Omental fat pad (tissue), 4 donors: ENCODE measurements around the gene RASA2. TPM values are rescaled to one million over a fixed set of nuclear protein-coding genes. Genes with fewer than 3 reads are reported as not detected.
"Not testable (repeated sequence)": the region's sequence is repeated elsewhere in the genome, so short reads cannot be mapped to it uniquely, and the experiment has no call there.

ENCODE experiments used
- ATAC-seq: fragments of 150-250 bp; one replicate; pipeline ENCODE4 v1.9.1; 2016; ENCODE audit warnings: mild to moderate bottlenecking, moderate library complexity; ENCODE audit not compliant: low FRiP score
- DNase-seq: peaks from one replicate; pipeline ENCODE4 v3.0.0-alpha.2; 2019; ENCODE audit warnings: low spot score
- CTCF ChIP-seq, 3 donors: fragments of 450-650 bp; IDR thresholded peaks; one replicate each; pipeline ENCODE4 v1.5.1; 2016 to 2017; ENCODE audit warnings: antibody characterized with exemption in 3 of 3, mild to moderate bottlenecking in 3 of 3, moderate library complexity in 2 of 3
- total RNA-seq, 4 donors: library from RNA; depleted of rRNA; stranded (reverse); fragments of >200 nt; gene quantifications; one replicate each; pipeline ENCODE4 v1.1.0, GENCODE V29; 2016

Gene RASA2
- total RNA-seq, 4 donors from 2014 or later = 16.4 to 19.8 (median 18.0) TPM

GRCh38 chr3:141608438-141608837 is 121.6 kb downstream of the RASA2 start:
- TF ChIP-seq CTCF (IDR thresholded peaks at IDR 0.05) = no peak
- no peak for DNase-seq
- ATAC-seq = no peak

GRCh38 chr3:141610939-141611338 is 124.1 kb downstream of the RASA2 start:
- ATAC-seq = no peak
- TF ChIP-seq CTCF (IDR thresholded peaks at IDR 0.05) = no peak
- DNase-seq = no peak

- ATAC-seq = no peak
- no peak for DNase-seq
- no peak for TF ChIP-seq CTCF (IDR thresholded peaks at IDR 0.05)
Observed at GRCh38 chr3:141618103-141618910, 131.5 kb downstream of the RASA2 start.

GRCh38 chr3:141618938-141619337 is 132.1 kb downstream of the RASA2 start:
- DNase-seq (no peak), ATAC-seq (no peak)
- TF ChIP-seq CTCF (IDR thresholded peaks at IDR 0.05) = no peak

- no peak for TF ChIP-seq CTCF (IDR thresholded peaks at IDR 0.05)
- DNase-seq (no peak), ATAC-seq (peak; percentile 59)
Observed at GRCh38 chr3:141619450-141619849, 132.6 kb downstream of the RASA2 start.

- no peak for DNase-seq
- no peak for TF ChIP-seq CTCF (IDR thresholded peaks at IDR 0.05)
- ATAC-seq = no peak
Observed at GRCh38 chr3:141623691-141624090, 136.9 kb downstream of the RASA2 start.

GRCh38 chr3:141625506-141625905 is 138.7 kb downstream of the RASA2 start:
- TF ChIP-seq CTCF (IDR thresholded peaks at IDR 0.05) = no peak
- DNase-seq (no peak), ATAC-seq (peak; percentile 76)

- not testable (repeated sequence) for ATAC-seq, DNase-seq
Observed at GRCh38 chr3:141628334-141628733, 141.5 kb downstream of the RASA2 start.

- not testable (repeated sequence) for ATAC-seq, DNase-seq
Observed at GRCh38 chr3:141628868-141629441, 142.1 kb downstream of the RASA2 start.
